ENCODE results near the gene HIPK1. TPM values are rescaled to one million over a fixed set of nuclear protein-coding genes. Genes with fewer than 3 reads are reported as not detected.

The HIPK1 gene
- total and polyA plus RNA-seq, 10 of the 15 experiments (the other 5 are each of a cell fraction or from before 2014, with no cell fraction given) = 4.2 to 33.9 (median 11.4) TPM

DNA sequence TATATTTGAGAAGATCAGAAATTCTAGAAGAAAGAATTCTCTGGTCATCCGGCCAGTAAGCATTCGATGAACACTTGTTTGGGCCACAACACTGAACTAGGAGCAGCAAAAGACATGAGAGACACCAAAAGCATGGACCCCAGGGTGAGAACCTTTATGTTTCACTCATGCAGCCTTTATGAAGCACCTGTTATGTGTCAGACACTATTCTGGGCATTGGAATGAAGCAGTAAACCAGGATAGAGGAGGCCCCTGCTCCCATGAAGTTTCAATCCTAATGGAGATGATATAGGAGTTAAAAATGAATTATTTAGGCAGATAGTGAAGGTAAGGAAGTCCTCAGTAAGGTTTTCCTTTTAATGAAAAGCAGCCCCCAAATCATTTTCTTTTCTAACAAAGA is 93.8 kb downstream of the HIPK1 start:
- Histone ChIP-seq H3K4me1 (ENCODE audit: control insufficient read depth, insufficient read depth, low read length) (no peaks in the 10 kb centered on the region), H3K9me3 (replicated peaks; ENCODE audit: control insufficient read depth, insufficient read depth, low read length) (no peaks in the 10 kb centered on the region; the same call in 2 of the 3 replicates), H4K20me1 (ENCODE audit: control insufficient read depth, insufficient read depth) (no peaks in the 10 kb centered on the region), H3K4me3 (no peak overlapping the region), H2AFZ (ENCODE audit: control insufficient read depth, low read depth, low read length) (no peak overlapping the region), H3K36me3 (ENCODE audit: control insufficient read depth in 2 of 2, insufficient read depth in 2 of 2, low read length in 1 of 2) (no peaks in the 10 kb centered on the region), H3K9ac (ENCODE audit: control insufficient read depth, insufficient read depth, low read length) (no peak overlapping the region), H3K4me2 (ENCODE audit: control insufficient read depth, insufficient read depth) (no peak overlapping the region), H3K79me2 (ENCODE audit: control insufficient read depth, insufficient read depth, low read length) (no peaks in the 10 kb centered on the region), H3K27ac (ENCODE audit: control insufficient read depth, insufficient read depth) (no peak overlapping the region), H3K27me3 (replicated peaks in 1 of 2; ENCODE audit: control insufficient read depth in 2 of 2, insufficient read depth in 2 of 2, low read length in 1 of 2) (no peaks in the 10 kb centered on the region; a peak in 2 of 4 replicates)
- WGBS (ENCODE audit: insufficient coverage, insufficient replicate concordance, low lambda C conversion rate, missing lambda C conversion rate) = 97% methylated on average over 2 of the region's 2 CpGs
- RAD21 ChIA-PET (ENCODE audit: unreplicated experiment) = no interaction called here
- TF ChIP-seq POLR2AphosphoS5 (IDR thresholded peaks at IDR 0.05; ENCODE audit: low read length) = no peak
- TF ChIP-seq, protein P1, sequence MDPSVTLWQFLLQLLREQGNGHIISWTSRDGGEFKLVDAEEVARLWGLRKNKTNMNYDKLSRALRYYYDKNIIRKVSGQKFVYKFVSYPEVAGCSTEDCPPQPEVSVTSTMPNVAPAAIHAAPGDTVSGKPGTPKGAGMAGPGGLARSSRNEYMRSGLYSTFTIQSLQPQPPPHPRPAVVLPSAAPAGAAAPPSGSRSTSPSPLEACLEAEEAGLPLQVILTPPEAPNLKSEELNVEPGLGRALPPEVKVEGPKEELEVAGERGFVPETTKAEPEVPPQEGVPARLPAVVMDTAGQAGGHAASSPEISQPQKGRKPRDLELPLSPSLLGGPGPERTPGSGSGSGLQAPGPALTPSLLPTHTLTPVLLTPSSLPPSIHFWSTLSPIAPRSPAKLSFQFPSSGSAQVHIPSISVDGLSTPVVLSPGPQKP (IDR thresholded peaks at IDR 0.05; ENCODE audit: low read depth, low read length) = no peak
- no TSS peak for BruUV-seq (replicated peaks)
- no peak for FAIRE-seq
- intact Hi-C loops (cut with micrococcal nuclease; ENCODE audit: unreplicated experiment) (no loop called here), in situ Hi-C loops (cut with MboI) (no loop called here)
- ATAC-seq = no peak
- CTCF ChIA-PET = no interaction called here
- POLR2A ChIA-PET = no interaction called here
- no peak for DNase-seq (ENCODE audit: low read depth, low spot score)
- SMC1A ChIA-PET (ENCODE audit: uncharacterized antibody, unreplicated experiment) = interaction anchor here (1.2 kb wide), 1 partner anchor 30 kb away, joined by 3 read pairs; no protein-coding TSS in a partner anchor

DNA sequence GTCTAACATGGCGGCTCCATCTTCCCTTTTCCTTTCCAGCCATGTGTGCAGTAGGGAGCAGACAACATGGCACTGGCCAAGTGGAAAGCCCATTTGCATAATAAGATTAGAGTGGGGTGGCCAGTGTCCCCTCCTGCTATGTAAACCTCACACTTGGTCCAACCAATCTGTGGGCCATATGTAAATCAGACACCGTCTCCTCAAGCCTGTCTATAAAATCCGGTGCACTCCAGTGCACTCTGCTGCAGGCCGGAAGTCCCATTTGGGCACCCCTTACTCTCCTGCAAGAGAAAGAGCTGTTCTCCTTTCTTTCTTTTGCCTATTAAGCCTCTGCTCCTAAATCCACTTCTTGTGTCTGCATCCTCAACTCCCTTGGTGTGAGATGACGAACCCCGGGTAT is 94.3 kb downstream of the HIPK1 start:
- no peak for ATAC-seq

More for the DNA sequence above, 94.3 kb downstream of the HIPK1 start:
- ChIA-PET CTCF (interaction anchor here (0.7 to 0.9 kb wide), 2 partner anchors 10 to 19 kb away, joined by 3 read pairs; no protein-coding TSS in a partner anchor), RAD21 (ENCODE audit: unreplicated experiment) (no interaction called here), SMC1A (ENCODE audit: uncharacterized antibody, unreplicated experiment) (interaction anchor here (1.2 kb wide), 1 partner anchor 31 kb away, joined by 3 read pairs; no protein-coding TSS in a partner anchor), POLR2A (no interaction called here)
- no peak for FAIRE-seq
- no peak for DNase-seq (ENCODE audit: low read depth, low spot score)
- Histone ChIP-seq H3K27ac (ENCODE audit: control insufficient read depth, insufficient read depth) (no peak overlapping the region), H3K4me1 (ENCODE audit: control insufficient read depth, insufficient read depth, low read length) (no peaks in the 10 kb centered on the region), H3K36me3 (ENCODE audit: control insufficient read depth in 2 of 2, insufficient read depth in 2 of 2, low read length in 1 of 2) (no peaks in the 10 kb centered on the region), H3K9ac (ENCODE audit: control insufficient read depth, insufficient read depth, low read length) (no peak overlapping the region), H3K4me3 (no peak overlapping the region), H3K27me3 (replicated peaks in 1 of 2; ENCODE audit: control insufficient read depth in 2 of 2, insufficient read depth in 2 of 2, low read length in 1 of 2) (no peaks in the 10 kb centered on the region; a peak in 2 of 4 replicates), H3K79me2 (ENCODE audit: control insufficient read depth, insufficient read depth, low read length) (no peaks in the 10 kb centered on the region), H3K4me2 (ENCODE audit: control insufficient read depth, insufficient read depth) (no peak overlapping the region), H4K20me1 (ENCODE audit: control insufficient read depth, insufficient read depth) (no peaks in the 10 kb centered on the region), H3K9me3 (replicated peaks; ENCODE audit: control insufficient read depth, insufficient read depth, low read length) (no peaks in the 10 kb centered on the region; the same call in 2 of the 3 replicates), H2AFZ (ENCODE audit: control insufficient read depth, low read depth, low read length) (no peak overlapping the region)
- BruUV-seq (replicated peaks) = no TSS peak
- in situ Hi-C loops (cut with MboI) = no loop called here
- WGBS (ENCODE audit: insufficient coverage, insufficient replicate concordance, low lambda C conversion rate, missing lambda C conversion rate) = 58% methylated on average over 6 of the region's 6 CpGs
- no peak for TF ChIP-seq NFIC (IDR thresholded peaks at IDR 0.05; ENCODE audit: low read depth, low read length)
- TF ChIP-seq, protein P2, sequence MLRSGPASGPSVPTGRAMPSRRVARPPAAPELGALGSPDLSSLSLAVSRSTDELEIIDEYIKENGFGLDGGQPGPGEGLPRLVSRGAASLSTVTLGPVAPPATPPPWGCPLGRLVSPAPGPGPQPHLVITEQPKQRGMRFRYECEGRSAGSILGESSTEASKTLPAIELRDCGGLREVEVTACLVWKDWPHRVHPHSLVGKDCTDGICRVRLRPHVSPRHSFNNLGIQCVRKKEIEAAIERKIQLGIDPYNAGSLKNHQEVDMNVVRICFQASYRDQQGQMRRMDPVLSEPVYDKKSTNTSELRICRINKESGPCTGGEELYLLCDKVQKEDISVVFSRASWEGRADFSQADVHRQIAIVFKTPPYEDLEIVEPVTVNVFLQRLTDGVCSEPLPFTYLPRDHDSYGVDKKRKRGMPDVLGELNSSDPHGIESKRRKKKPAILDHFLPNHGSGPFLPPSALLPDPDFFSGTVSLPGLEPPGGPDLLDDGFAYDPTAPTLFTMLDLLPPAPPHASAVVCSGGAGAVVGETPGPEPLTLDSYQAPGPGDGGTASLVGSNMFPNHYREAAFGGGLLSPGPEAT (IDR thresholded peaks at IDR 0.05; ENCODE audit: low read depth) = no peak
- no peak for TF ChIP-seq SPI1 (IDR thresholded peaks at IDR 0.05; ENCODE audit: borderline replicate concordance, insufficient read depth, low read depth, low read length)
- TF ChIP-seq, protein P3, sequence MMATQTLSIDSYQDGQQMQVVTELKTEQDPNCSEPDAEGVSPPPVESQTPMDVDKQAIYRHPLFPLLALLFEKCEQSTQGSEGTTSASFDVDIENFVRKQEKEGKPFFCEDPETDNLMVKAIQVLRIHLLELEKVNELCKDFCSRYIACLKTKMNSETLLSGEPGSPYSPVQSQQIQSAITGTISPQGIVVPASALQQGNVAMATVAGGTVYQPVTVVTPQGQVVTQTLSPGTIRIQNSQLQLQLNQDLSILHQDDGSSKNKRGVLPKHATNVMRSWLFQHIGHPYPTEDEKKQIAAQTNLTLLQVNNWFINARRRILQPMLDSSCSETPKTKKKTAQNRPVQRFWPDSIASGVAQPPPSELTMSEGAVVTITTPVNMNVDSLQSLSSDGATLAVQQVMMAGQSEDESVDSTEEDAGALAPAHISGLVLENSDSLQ (IDR thresholded peaks at IDR 0.05) = no peak
- no peak for TF ChIP-seq DPF2 (IDR thresholded peaks at IDR 0.05)
- intact Hi-C loops (cut with micrococcal nuclease; ENCODE audit: unreplicated experiment) = no loop called here

Data from GM12878 (cell line).